K562 treated with DMSO at 1 percent for 48 hours (cell line): ENCODE data around the gene MTHFD1L. TPM values are rescaled to one million over a fixed set of nuclear protein-coding genes. Genes with fewer than 3 reads are reported as not detected.

Experiments
- total RNA-seq: library from RNA; unstranded; fragments of 300-600 nt; gene quantifications from 2 replicates; pipeline ENCODE4 v1.2.3, GENCODE V29; 2022; ENCODE audit warnings: low replicate concordance; ENCODE audit errors: extremely low read depth

MTHFD1L gene
- not detected in 2 replicates for total RNA-seq

DNA sequence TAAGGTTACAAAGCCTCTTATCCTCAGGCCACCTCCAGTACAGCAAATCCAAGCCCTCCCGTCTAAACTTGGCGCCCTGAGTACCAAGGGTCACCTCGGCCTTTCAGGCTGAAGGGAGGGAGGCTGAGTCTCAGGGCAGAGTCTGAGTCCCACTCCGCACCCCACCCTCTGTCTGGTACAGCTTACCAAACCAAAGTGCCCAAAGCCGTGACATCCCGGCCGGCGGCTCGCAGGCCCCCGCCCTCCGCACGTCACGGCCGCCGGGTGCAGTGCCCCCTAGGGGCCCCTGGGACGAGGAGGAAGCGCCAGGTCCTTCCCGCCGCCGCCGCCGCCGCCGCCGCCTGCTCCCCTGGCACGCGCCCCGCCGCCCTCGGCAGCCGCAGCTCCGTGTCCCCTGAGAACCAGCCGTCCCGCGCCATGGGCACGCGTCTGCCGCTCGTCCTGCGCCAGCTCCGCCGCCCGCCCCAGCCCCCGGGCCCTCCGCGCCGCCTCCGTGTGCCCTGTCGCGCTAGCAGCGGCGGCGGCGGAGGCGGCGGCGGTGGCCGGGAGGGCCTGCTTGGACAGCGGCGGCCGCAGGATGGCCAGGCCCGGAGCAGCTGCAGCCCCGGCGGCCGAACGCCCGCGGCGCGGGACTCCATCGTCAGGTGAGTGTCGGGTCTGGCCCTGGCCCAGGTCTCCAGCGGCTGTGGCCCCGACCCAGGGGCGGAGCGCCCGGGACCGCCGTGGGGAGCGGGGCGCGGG is at the start of gene MTHFD1L:
TSS of gene MTHFD1L (plus strand) at position 297 of the 741 bp plus-strand sequence. CDS start at position 418, 121 bp downstream.

